Measurements from ENCODE around the gene TAS1R3.

- no peak for TF ChIP-seq GABPA (IDR thresholded peaks at IDR 0.05; ENCODE audit: low read depth)
- TF ChIP-seq CTCF (IDR thresholded peaks at IDR 0.05; ENCODE audit: insufficient read depth, low read length) = no peak
- no peak for TF ChIP-seq REST (IDR thresholded peaks at IDR 0.05; ENCODE audit: insufficient replicate concordance, low read depth)
Observed at GRCh38 chr1:1347026-1347595, 16.0 kb downstream of the TAS1R3 start.

Measured in HL-60 (cell line).